Subcutaneous abdominal adipose tissue (tissue), 5 donors: ENCODE data around the gene RPS24.

ENCODE experiments used
- H3K27ac ChIP-seq: one replicate; pipeline ENCODE4 v1.7.0; 2013; ENCODE audit warnings: low read depth, mild to moderate bottlenecking, inconsistent platforms, low read length, moderate library complexity
- H3K27me3 ChIP-seq, 5 donors: one replicate each; pipeline ENCODE4 v1.7.0; 2013; ENCODE audit warnings: low read length in 5 of 5, inconsistent platforms in 1 of 5; ENCODE audit not compliant: control insufficient read depth in 5 of 5, insufficient read depth in 4 of 5
- H3K36me3 ChIP-seq, 5 donors: one replicate each; pipeline ENCODE4 v1.7.0; 2013; ENCODE audit warnings: low read length in 5 of 5; ENCODE audit not compliant: control insufficient read depth in 5 of 5, insufficient read depth in 5 of 5
- H3K4me1 ChIP-seq, 5 donors: one replicate each; pipeline ENCODE4 v1.7.0; 2013; ENCODE audit warnings: low read length in 5 of 5, mild to moderate bottlenecking in 3 of 5, moderate library complexity in 1 of 5; ENCODE audit not compliant: control insufficient read depth in 5 of 5, insufficient read depth in 5 of 5
- H3K4me3 ChIP-seq, 5 donors: one replicate each; pipeline ENCODE4 v1.7.0; 2013; ENCODE audit warnings: low read length in 5 of 5, low read depth in 1 of 5
- H3K9ac ChIP-seq, 5 donors: one replicate each; pipeline ENCODE4 v1.7.0; 2013; ENCODE audit warnings: low read length in 5 of 5, mild to moderate bottlenecking in 4 of 5, moderate library complexity in 3 of 5
- H3K9me3 ChIP-seq, 5 donors: one replicate each; pipeline ENCODE4 v1.7.0; 2013; ENCODE audit warnings: low read length in 5 of 5; ENCODE audit not compliant: control insufficient read depth in 5 of 5
- donor health status: healthy.
- donor health status: healthy.
- donor health status: healthy.
- donor health status: healthy.
- donor health status: healthy.

The RPS24 gene

DNA sequence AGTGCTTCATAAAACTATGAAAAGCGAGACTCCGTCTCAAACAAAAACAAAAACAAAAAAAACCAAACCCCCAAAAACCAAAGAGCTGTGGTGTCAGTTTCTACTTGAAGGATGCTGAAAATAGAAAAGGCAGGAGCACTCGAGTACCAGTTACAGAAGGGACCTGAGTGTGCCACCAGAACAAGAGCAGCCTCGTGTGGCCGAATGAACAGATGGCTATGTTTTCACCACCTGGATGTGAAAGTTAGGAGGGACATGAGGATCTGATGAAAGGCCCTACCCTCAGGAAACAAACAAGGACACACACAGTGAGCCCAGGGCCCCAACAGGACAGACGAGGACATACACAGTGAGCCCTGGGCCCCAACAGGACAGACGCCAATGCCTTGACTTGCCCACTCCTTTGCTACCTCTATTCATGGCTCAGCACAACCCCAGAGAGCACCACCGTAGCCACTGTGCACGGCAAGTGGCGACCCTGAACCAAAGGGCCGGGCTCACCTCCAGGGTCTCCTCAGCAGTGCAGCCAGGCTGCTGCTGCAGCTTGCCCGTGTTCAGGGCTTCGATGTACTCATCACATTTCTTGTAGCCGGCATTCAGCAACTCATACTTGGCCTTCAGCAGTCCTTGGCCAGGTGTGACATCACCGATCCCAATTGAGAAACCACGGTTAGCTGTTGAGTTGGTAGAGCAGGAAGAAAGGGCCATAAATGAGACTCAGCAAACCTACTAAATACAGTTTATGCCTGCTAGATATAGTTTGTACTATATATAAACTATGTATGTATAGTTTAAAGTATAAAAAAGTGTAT is 29.2 kb upstream of the RPS24 start:
- H3K9me3 ChIP-seq: no peaks in the 10 kb centered on the region
- peaks cover 32 to 96% (median 83%) of the 10 kb centered on the region in 5 donors for H3K36me3 ChIP-seq
- no peak overlapping the region for H3K9ac ChIP-seq
- H3K27me3 ChIP-seq: no peaks in the 10 kb centered on the region
- no peaks in the 10 kb centered on the region for H3K4me1 ChIP-seq
- H3K4me3 ChIP-seq: no peak overlapping the region
- H3K27ac ChIP-seq: no peak overlapping the region

- Histone ChIP-seq H3K4me1 (no peaks in the 10 kb centered on the region), H3K27ac (no peak overlapping the region), H3K27me3 (no peaks in the 10 kb centered on the region), H3K9ac (no peak overlapping the region), H3K36me3 (peaks cover 38 to 96% (median 86%) of the 10 kb centered on the region in 5 donors), H3K4me3 (no peak overlapping the region), H3K9me3 (no peaks in the 10 kb centered on the region)
Observed at GRCh38 chr10:78007172-78007571, 26.5 kb upstream of the RPS24 start.

DNA sequence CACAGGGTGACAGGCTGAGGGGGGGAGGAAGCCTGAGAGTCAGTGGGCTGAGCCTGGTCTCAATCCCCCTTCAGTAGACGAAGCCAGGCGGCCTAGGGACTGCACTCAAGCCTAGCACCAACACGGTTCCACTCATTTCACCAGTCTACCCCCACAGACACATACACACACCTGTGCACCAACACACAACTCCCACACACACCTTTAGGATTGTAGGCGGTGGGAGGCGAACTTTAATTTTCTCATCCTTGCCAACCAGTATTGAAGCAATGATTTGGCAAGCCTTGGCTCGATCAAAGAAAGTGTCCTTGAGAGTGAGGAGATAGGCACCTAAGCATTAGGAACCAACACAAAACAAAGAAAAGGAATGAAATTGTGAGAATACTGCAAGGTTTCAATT is 24.0 kb upstream of the RPS24 start:
- peaks cover 0 to 9% (median 0%) of the 10 kb centered on the region in 5 donors for H3K4me1 ChIP-seq
- no peak overlapping the region for H3K27ac ChIP-seq
- H3K36me3 ChIP-seq: peaks cover 44 to 91% (median 79%) of the 10 kb centered on the region in 5 donors
- no peaks in the 10 kb centered on the region for H3K27me3 ChIP-seq
- H3K9ac ChIP-seq: no peak overlapping the region
- H3K9me3 ChIP-seq: no peaks in the 10 kb centered on the region
- no peak overlapping the region for H3K4me3 ChIP-seq

GRCh38 chr10:78010278-78010677 is 23.4 kb upstream of the RPS24 start:
- Histone ChIP-seq H3K36me3 (peaks cover 48 to 91% (median 79%) of the 10 kb centered on the region in 5 donors), H3K27me3 (no peaks in the 10 kb centered on the region), H3K4me3 (no peak overlapping the region), H3K27ac (no peak overlapping the region), H3K4me1 (peaks cover 0 to 9% (median 0%) of the 10 kb centered on the region in 5 donors), H3K9ac (no peak overlapping the region), H3K9me3 (no peaks in the 10 kb centered on the region)

- H3K36me3 ChIP-seq: peaks cover 46 to 91% (median 79%) of the 10 kb centered on the region in 5 donors
- H3K9ac ChIP-seq: no peak overlapping the region
Observed at GRCh38 chr10:78011065-78011464, 22.6 kb upstream of the RPS24 start.

DNA sequence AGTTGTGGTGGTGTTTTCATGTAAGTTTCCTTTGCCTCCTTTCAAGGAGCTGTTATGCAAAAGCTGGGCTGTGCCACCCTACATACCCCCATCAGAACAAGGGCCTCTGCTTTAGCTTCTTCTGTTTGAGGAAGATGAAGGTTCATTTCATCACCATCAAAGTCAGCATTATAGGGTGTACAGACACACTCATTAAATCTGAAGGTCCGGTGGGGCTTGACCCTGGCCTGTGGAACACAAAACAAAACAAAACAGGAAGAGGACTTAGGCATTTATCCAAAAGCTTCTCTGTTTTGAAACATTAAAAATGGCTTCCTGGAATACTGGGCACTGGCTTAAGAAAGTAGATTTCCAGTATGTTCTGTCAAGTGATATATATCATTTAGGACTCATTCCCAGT is 20.1 kb upstream of the RPS24 start:
- peaks cover 40 to 93% (median 83%) of the 10 kb centered on the region in 5 donors for H3K36me3 ChIP-seq

More at GRCh38 chr10:78011065-78011464, 22.6 kb upstream of the RPS24 start:
- Histone ChIP-seq H3K4me1 (peaks cover 0 to 9% (median 0%) of the 10 kb centered on the region in 5 donors), H3K27me3 (no peaks in the 10 kb centered on the region), H3K27ac (no peak overlapping the region), H3K4me3 (no peak overlapping the region), H3K9me3 (no peaks in the 10 kb centered on the region)

DNA sequence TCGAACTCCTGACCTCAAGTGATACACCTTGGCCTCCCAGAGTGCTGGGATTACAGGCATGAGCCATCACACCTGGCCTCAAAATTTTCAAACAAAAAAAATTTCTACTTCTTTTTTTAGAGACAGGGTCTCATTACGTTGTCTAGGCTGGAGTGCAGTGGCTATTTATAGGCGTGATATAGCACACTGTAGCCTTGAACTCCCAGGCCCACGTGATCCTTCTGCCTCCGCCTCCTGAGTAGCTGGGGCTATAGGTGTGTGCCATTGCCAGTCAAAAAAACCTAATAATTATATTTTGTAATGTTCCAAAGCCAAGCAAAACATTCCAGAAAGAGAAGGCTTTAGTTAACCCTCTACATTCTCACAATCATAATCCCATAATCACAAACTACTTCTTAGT is 18.1 kb upstream of the RPS24 start:
- Histone ChIP-seq H3K4me1 (peaks cover 0 to 9% (median 0%) of the 10 kb centered on the region in 5 donors), H3K9ac (no peak overlapping the region), H3K27me3 (no peaks in the 10 kb centered on the region), H3K36me3 (peaks cover 40 to 91% (median 82%) of the 10 kb centered on the region in 5 donors), H3K4me3 (no peak overlapping the region), H3K9me3 (no peaks in the 10 kb centered on the region), H3K27ac (no peak overlapping the region)

More for the DNA sequence above, 20.1 kb upstream of the RPS24 start:
- H3K9me3 ChIP-seq: no peaks in the 10 kb centered on the region
- H3K4me3 ChIP-seq: no peak overlapping the region
- H3K4me1 ChIP-seq: peaks cover 0 to 9% (median 0%) of the 10 kb centered on the region in 5 donors
- no peak overlapping the region for H3K27ac ChIP-seq
- no peaks in the 10 kb centered on the region for H3K27me3 ChIP-seq
- H3K9ac ChIP-seq: no peak overlapping the region

DNA sequence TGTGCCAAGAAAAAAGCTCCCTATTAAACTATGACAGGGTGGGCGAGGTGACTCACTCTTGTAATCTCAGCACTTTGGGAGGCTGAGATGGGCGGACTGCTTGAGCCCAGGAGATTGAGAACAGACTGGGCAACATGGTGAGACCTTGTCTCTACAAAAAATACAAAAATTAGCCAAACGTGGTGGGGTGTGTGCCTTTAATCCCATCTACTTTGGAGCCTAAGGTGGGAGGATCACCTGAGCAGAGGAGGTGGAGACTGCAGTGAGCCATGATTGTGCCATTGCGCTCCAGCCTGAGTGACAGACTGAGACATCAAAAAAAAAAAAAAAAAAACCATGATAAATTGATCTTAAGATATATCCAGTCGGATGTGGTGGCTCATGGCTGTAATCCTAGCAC is 15.8 kb upstream of the RPS24 start:
- H3K36me3 ChIP-seq: peaks cover 39 to 91% (median 82%) of the 10 kb centered on the region in 5 donors
- H3K27ac ChIP-seq: no peak overlapping the region
- H3K9ac ChIP-seq: no peak overlapping the region
- H3K4me3 ChIP-seq: no peak overlapping the region
- no peaks in the 10 kb centered on the region for H3K27me3 ChIP-seq
- peaks cover 0 to 9% (median 0%) of the 10 kb centered on the region in 5 donors for H3K4me1 ChIP-seq
- H3K9me3 ChIP-seq: no peaks in the 10 kb centered on the region

GRCh38 chr10:78019264-78019663 is 14.4 kb upstream of the RPS24 start:
- no peaks in the 10 kb centered on the region for H3K9me3 ChIP-seq
- H3K27ac ChIP-seq: no peak overlapping the region
- peaks cover 33 to 91% (median 87%) of the 10 kb centered on the region in 5 donors for H3K36me3 ChIP-seq
- no peak overlapping the region for H3K4me3 ChIP-seq
- H3K27me3 ChIP-seq: no peaks in the 10 kb centered on the region
- no peak overlapping the region for H3K9ac ChIP-seq
- no peaks in the 10 kb centered on the region for H3K4me1 ChIP-seq

DNA sequence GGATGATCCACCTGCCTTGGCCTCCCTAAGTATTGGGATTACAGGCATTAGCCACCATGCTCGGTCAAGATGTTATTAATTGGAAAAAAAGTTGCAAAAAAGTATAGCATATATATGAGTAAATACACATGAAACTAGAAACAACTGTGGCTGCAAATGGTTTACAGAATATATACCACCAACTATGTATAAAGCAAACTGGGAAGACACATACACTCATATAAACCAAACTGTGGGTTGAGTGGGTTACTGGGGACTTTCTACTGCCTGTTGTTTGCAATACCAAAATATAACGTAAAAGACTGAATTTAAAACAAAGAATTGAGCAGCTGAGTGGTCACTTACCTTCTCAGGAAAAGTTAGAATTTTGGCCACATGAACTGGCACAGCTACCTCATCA is 12.5 kb upstream of the RPS24 start:
- Histone ChIP-seq H3K36me3 (peaks cover 35 to 95% (median 90%) of the 10 kb centered on the region in 5 donors), H3K27ac (no peak overlapping the region), H3K9me3 (no peaks in the 10 kb centered on the region), H3K4me3 (no peak overlapping the region), H3K4me1 (no peaks in the 10 kb centered on the region), H3K9ac (no peak overlapping the region), H3K27me3 (no peaks in the 10 kb centered on the region)
